K562 (cell line): ENCODE data around the gene MBD2.

Experiments used
- CTCF ChIP-seq, 3 experiments: IDR thresholded peaks in 2 of 3; conservative IDR thresholded peaks in 1 of 3; 2 replicates each; pipeline ENCODE4 v1.5.1; 2011 to 2012; ENCODE audit warnings: low read length in 3 of 3, mild to moderate bottlenecking in 3 of 3, control low read depth in 2 of 3, improper control_type of control experiment in 1 of 3, inconsistent platforms in 1 of 3, low read depth in 1 of 3, mixed read lengths in 1 of 3, moderate library complexity in 1 of 3; ENCODE audit not compliant: insufficient read depth in 2 of 3
- POLR2AphosphoS5 ChIP-seq: IDR thresholded peaks from 2 replicates; pipeline ENCODE4 v1.6.1; 2011; ENCODE audit warnings: mild to moderate bottlenecking, low read depth, low read length, moderate library complexity; ENCODE audit not compliant: control insufficient read depth, insufficient read depth
- SP1 ChIP-seq: sonication (generic); formaldehyde crosslinking; IDR thresholded peaks from 2 replicates; pipeline ENCODE4 v1.8.1; 2022; ENCODE audit warnings: mild to moderate bottlenecking, missing genetic modification reagents
- ZNF57 ChIP-seq: fragments of 450-650 bp; formaldehyde crosslinking; IDR thresholded peaks from 2 replicates; pipeline ENCODE4 v1.4.0; 2020; ENCODE audit warnings: mild to moderate bottlenecking, moderate library complexity

- TF ChIP-seq ZNF57 (CRISPR knock-in tag) (no peak), POLR2AphosphoS5 (no peak), SP1 (CRISPR knock-in tag) (no peak), CTCF (IDR thresholded peaks at IDR 0.05 in 2 of 3, conservative IDR thresholded peaks at IDR 0.05 in 1 of 3; ENCODE audit: insufficient read depth in 2 of 3, low read depth in 1 of 3, low read length in 3 of 3) (no peak)
Observed at GRCh38 chr18:54135216-54135615, 89.3 kb downstream of the MBD2 start.
